Measurements from ENCODE around the gene VEPH1. TPM values are rescaled to one million over a fixed set of nuclear protein-coding genes. Genes with fewer than 3 reads are reported as not detected.

The VEPH1 gene
- total RNA-seq, 2 donors from 2014 or later, result 0.21 TPM; not detected in 1

DNA sequence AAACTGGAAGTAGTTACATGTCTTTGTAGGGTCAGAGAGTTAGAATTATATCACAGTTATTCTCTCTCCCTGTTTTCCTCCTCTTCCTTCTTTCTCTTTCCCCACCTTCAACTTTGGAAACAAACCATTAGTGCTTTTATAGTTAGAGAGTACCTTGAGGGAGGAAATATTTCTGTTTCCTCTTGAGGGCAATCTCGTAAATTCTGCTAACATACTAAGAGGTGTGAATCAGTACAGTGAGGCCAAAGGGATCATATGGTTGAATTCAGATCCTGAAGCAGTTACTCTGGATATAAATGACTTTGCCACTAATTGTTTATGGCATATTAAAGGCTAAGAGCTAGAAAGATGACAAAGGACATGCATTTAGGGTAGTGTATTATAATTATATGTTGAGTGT, 283.0 kb downstream of the VEPH1 start:
- no peaks in the 10 kb centered on the region for H3K27me3 ChIP-seq (replicated peaks; ENCODE audit: insufficient read depth)
- DNase-seq (ENCODE audit: low spot score) (no peak), ATAC-seq (ENCODE audit: insufficient number of reproducible peaks, low FRiP score, low read depth) (no peak)
- TF ChIP-seq, protein P1, sequence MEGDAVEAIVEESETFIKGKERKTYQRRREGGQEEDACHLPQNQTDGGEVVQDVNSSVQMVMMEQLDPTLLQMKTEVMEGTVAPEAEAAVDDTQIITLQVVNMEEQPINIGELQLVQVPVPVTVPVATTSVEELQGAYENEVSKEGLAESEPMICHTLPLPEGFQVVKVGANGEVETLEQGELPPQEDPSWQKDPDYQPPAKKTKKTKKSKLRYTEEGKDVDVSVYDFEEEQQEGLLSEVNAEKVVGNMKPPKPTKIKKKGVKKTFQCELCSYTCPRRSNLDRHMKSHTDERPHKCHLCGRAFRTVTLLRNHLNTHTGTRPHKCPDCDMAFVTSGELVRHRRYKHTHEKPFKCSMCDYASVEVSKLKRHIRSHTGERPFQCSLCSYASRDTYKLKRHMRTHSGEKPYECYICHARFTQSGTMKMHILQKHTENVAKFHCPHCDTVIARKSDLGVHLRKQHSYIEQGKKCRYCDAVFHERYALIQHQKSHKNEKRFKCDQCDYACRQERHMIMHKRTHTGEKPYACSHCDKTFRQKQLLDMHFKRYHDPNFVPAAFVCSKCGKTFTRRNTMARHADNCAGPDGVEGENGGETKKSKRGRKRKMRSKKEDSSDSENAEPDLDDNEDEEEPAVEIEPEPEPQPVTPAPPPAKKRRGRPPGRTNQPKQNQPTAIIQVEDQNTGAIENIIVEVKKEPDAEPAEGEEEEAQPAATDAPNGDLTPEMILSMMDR (IDR thresholded peaks at IDR 0.05), result no peak
- H3K9me3 ChIP-seq, result no peaks in the 10 kb centered on the region
- no peak overlapping the region for H3K4me3 ChIP-seq
- no peaks in the 10 kb centered on the region for H3K4me1 ChIP-seq (ENCODE audit: control insufficient read depth in 1 of 2, low read depth in 2 of 2)
- H3K36me3 ChIP-seq, result no peaks in the 10 kb centered on the region
- H3K27ac ChIP-seq, result no peak overlapping the region

DNA sequence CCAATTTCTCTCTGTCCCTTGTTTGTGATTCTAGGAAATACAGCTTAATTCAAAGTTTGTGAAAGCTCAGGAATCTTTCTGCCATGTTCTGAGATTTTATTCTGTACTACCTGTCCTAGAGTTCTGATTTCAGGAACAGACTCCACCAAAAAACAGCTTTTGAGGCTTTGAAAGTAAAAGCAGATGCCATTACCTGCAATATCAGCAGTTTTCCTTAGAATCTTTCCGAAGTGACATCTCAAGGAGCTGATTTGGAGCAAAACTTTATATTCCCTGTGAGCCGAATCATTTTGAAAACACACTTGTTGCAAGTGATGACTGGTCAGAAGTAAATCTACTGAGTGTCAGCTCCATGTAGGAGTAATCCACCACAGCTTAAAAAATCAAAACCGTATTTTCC, 284.0 kb downstream of the VEPH1 start:
- H3K36me3 ChIP-seq, result no peaks in the 10 kb centered on the region
- no peaks in the 10 kb centered on the region for H3K9me3 ChIP-seq
- ATAC-seq (ENCODE audit: insufficient number of reproducible peaks, low FRiP score, low read depth) (no peak), DNase-seq (ENCODE audit: low spot score) (no peak)
- no peaks in the 10 kb centered on the region for H3K27me3 ChIP-seq (replicated peaks; ENCODE audit: insufficient read depth)
- no peak overlapping the region for H3K27ac ChIP-seq
- no peaks in the 10 kb centered on the region for H3K4me1 ChIP-seq (ENCODE audit: control insufficient read depth in 1 of 2, low read depth in 2 of 2)
- TF ChIP-seq, protein P1 (IDR thresholded peaks at IDR 0.05), result no peak
- H3K4me3 ChIP-seq, result no peak overlapping the region

Other genes with a start within 250 kb of the VEPH1 start
- 100 to 1,000 TPM in 1 of 2 donors, 1 to 10 TPM in 1; 5.0 to 175 TPM for gene PTX3, start 66.6 kb downstream of the VEPH1 start, total RNA-seq